ENCODE results near the gene CRACR2B.

CRACR2B gene

GRCh38 chr11:786235-787083 is 41.3 kb upstream of the CRACR2B start:
- TF ChIP-seq, protein P1, sequence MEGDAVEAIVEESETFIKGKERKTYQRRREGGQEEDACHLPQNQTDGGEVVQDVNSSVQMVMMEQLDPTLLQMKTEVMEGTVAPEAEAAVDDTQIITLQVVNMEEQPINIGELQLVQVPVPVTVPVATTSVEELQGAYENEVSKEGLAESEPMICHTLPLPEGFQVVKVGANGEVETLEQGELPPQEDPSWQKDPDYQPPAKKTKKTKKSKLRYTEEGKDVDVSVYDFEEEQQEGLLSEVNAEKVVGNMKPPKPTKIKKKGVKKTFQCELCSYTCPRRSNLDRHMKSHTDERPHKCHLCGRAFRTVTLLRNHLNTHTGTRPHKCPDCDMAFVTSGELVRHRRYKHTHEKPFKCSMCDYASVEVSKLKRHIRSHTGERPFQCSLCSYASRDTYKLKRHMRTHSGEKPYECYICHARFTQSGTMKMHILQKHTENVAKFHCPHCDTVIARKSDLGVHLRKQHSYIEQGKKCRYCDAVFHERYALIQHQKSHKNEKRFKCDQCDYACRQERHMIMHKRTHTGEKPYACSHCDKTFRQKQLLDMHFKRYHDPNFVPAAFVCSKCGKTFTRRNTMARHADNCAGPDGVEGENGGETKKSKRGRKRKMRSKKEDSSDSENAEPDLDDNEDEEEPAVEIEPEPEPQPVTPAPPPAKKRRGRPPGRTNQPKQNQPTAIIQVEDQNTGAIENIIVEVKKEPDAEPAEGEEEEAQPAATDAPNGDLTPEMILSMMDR (IDR thresholded peaks at IDR 0.05; ENCODE audit: insufficient read depth, low read length, poor library complexity, severe bottlenecking), result no peak
- Histone ChIP-seq H3K27me3 (replicated peaks; ENCODE audit: control insufficient read depth, insufficient read depth, low read length) (no peaks in the 10 kb centered on the region), H3K36me3 (ENCODE audit: control insufficient read depth, insufficient read depth, low read length) (peaks cover 2% of the 10 kb centered on the region), H3K4me3 (replicated peaks; ENCODE audit: low read depth, low read length) (no peak overlapping the region)
- DNase-seq (ENCODE audit: extremely low read depth, insufficient read length), result no peak

- DNase-seq (ENCODE audit: extremely low read depth, insufficient read length), result no peak
- TF ChIP-seq, protein P1 (IDR thresholded peaks at IDR 0.05; ENCODE audit: insufficient read depth, low read length, poor library complexity, severe bottlenecking), result no peak
Measured at GRCh38 chr11:787084-787675, 40.5 kb upstream of the CRACR2B start.

DNA sequence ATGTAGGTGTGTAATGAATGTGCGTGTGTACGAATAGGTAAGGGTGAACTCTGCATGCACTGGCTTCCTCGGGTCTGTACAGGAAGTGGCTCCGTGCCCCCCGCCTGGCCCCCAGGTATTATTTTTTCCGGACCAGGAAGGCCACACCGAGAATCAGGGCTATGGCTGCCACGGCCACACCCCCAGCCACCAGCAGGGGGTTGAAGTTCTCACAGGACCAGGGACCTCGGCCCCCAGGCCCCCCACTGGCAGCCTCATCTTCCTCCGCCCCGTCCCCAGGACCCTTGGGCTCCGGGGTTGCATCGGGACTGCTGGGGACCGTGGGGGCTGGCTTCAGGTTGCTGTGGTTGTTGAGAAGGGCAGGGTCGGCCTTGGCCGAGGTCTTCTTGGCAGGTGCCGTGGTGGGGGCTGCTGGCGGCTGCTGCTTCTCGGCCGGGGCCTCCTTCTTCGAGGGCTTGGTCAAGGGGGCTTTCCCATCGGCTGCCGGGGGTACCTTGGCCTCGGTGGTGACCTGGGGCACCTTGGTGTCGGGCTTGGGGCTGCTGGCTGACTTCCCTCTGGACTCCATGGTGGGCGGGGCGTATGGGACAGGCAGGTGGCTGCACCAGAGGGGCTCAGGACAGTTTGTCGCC is 39.6 kb upstream of the CRACR2B start:
- H3K4me3 ChIP-seq (replicated peaks; ENCODE audit: low read depth, low read length), result no peak overlapping the region
- peaks cover 6% of the 10 kb centered on the region for H3K36me3 ChIP-seq (ENCODE audit: control insufficient read depth, insufficient read depth, low read length)
- no peak for DNase-seq (ENCODE audit: extremely low read depth, insufficient read length)
- H3K27me3 ChIP-seq (replicated peaks; ENCODE audit: control insufficient read depth, insufficient read depth, low read length), result no peaks in the 10 kb centered on the region
- TF ChIP-seq, protein P1 (IDR thresholded peaks at IDR 0.05; ENCODE audit: insufficient read depth, low read length, poor library complexity, severe bottlenecking), result no peak

More at GRCh38 chr11:787084-787675, 40.5 kb upstream of the CRACR2B start:
- Histone ChIP-seq H3K27me3 (replicated peaks; ENCODE audit: control insufficient read depth, insufficient read depth, low read length) (no peaks in the 10 kb centered on the region), H3K4me3 (replicated peaks; ENCODE audit: low read depth, low read length) (no peak overlapping the region), H3K36me3 (ENCODE audit: control insufficient read depth, insufficient read depth, low read length) (peaks cover 5% of the 10 kb centered on the region)

GRCh38 chr11:788953-789940 is 38.5 kb upstream of the CRACR2B start:
- TF ChIP-seq, protein P1 (IDR thresholded peaks at IDR 0.05; ENCODE audit: insufficient read depth, low read length, poor library complexity, severe bottlenecking), result no peak
- Histone ChIP-seq H3K27me3 (replicated peaks; ENCODE audit: control insufficient read depth, insufficient read depth, low read length) (no peaks in the 10 kb centered on the region), H3K4me3 (replicated peaks; ENCODE audit: low read depth, low read length) (peak overlapping the region; percentile 69), H3K36me3 (ENCODE audit: control insufficient read depth, insufficient read depth, low read length) (peaks cover 16% of the 10 kb centered on the region)
- no peak for DNase-seq (ENCODE audit: extremely low read depth, insufficient read length)

DNA sequence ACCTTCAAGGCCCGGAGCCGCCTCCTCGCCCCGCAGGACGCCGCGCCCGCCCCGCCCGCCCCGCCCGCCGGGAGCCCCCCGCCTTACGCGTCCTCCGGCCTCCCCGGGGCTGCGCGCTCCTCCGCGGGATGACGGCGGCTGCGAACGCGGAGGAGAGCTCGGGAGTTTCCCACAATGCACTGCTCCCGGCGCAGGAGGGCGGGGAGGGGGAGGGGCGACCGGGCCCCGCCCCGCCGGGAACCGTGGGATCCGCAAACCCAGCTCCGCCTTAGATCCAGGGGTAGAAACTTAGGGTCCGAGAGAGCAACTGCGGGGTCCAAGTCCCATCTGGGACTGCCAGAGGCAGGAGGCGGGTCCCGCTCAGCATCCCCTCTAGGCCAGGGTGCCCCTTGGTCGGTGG is 37.8 kb upstream of the CRACR2B start, which contains the start of gene CEND1:
Gene CEND1, minus strand, starts transcription at position 148 of the 400 bp plus-strand sequence. CDS start 1,514 bp downstream, outside the sequence.
- TF ChIP-seq, protein P1 (IDR thresholded peaks at IDR 0.05; ENCODE audit: insufficient read depth, low read length, poor library complexity, severe bottlenecking), result no peak
- DNase-seq (ENCODE audit: extremely low read depth, insufficient read length), result peak; percentile 72
- Histone ChIP-seq H3K36me3 (ENCODE audit: control insufficient read depth, insufficient read depth, low read length) (peaks cover 18% of the 10 kb centered on the region), H3K4me3 (replicated peaks; ENCODE audit: low read depth, low read length) (peak within 1 kb of the TSS; percentile 69), H3K27me3 (replicated peaks; ENCODE audit: control insufficient read depth, insufficient read depth, low read length) (no peaks in the 10 kb centered on the region)
